ENCODE results near the gene ATAD3C.
"Not testable (repeated sequence)": the region's sequence is repeated elsewhere in the genome, so short reads cannot be mapped to it uniquely, and the experiment has no call there.

ATAD3C gene

DNA sequence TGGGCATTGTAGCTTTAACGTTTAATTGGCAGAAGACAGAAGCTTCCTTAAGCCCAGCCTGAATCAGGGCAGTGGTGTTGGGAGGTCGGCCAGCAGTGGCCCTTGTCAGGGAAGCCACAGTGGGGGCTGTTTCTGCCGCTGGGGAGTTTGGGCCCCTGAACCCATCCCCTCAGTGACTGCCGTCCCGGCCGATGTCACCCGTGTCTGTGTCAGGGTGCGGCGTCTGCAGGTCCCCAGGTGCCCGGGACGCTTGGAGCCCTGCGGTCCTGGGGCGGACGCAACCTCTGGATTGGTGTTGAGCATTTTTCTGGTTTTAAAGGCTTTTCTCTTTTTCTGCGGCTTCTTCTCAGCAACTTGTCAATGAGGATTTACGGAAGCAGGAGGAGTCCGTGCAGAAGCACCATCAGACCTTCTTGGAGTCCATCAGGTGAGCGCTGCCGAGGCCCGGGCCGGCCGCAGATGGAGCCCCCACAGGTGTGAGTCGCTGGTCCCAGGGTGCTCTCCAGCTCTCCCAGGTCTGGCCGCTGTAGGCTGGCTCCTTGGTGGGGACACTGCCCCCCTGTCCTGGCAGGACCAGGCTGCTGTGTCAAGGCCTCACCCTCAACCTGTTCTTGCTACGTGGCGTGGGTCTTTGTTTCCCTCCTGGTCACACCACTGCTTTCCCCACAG is 2.3 kb downstream of the ATAD3C start:
- no peak for DNase-seq (ENCODE audit: low read depth)
- TF ChIP-seq POLR2A (IDR thresholded peaks at IDR 0.05; ENCODE audit: extremely low read depth, insufficient read length) (no peak), MYC (IDR thresholded peaks at IDR 0.05; ENCODE audit: low read depth, low read length) (no peak), MAX (IDR thresholded peaks at IDR 0.05; ENCODE audit: low read depth, low read length) (no peak)
- TF ChIP-seq, protein P1, sequence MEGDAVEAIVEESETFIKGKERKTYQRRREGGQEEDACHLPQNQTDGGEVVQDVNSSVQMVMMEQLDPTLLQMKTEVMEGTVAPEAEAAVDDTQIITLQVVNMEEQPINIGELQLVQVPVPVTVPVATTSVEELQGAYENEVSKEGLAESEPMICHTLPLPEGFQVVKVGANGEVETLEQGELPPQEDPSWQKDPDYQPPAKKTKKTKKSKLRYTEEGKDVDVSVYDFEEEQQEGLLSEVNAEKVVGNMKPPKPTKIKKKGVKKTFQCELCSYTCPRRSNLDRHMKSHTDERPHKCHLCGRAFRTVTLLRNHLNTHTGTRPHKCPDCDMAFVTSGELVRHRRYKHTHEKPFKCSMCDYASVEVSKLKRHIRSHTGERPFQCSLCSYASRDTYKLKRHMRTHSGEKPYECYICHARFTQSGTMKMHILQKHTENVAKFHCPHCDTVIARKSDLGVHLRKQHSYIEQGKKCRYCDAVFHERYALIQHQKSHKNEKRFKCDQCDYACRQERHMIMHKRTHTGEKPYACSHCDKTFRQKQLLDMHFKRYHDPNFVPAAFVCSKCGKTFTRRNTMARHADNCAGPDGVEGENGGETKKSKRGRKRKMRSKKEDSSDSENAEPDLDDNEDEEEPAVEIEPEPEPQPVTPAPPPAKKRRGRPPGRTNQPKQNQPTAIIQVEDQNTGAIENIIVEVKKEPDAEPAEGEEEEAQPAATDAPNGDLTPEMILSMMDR (IDR thresholded peaks at IDR 0.05; ENCODE audit: low read depth, low read length), result no peak

GRCh38 chr1:1452365-1452739 is 2.9 kb downstream of the ATAD3C start:
- H3K4me3 ChIP-seq (ENCODE audit: low read depth, low read length); DNase-seq (ENCODE audit: low read depth): not testable (repeated sequence)

More for the DNA sequence above, 2.3 kb downstream of the ATAD3C start:
- no peak overlapping the region for H3K4me3 ChIP-seq (ENCODE audit: low read depth, low read length)

GRCh38 chr1:1452882-1453281 is 3.4 kb downstream of the ATAD3C start:
- TF ChIP-seq POLR2A (IDR thresholded peaks at IDR 0.05; ENCODE audit: extremely low read depth, insufficient read length) (no peak), MAX (IDR thresholded peaks at IDR 0.05; ENCODE audit: low read depth, low read length) (no peak), MYC (IDR thresholded peaks at IDR 0.05; ENCODE audit: low read depth, low read length) (no peak)
- TF ChIP-seq, protein P1 (IDR thresholded peaks at IDR 0.05; ENCODE audit: low read depth, low read length), result no peak
- no peak overlapping the region for H3K4me3 ChIP-seq (ENCODE audit: low read depth, low read length)
- no peak for DNase-seq (ENCODE audit: low read depth)

DNA sequence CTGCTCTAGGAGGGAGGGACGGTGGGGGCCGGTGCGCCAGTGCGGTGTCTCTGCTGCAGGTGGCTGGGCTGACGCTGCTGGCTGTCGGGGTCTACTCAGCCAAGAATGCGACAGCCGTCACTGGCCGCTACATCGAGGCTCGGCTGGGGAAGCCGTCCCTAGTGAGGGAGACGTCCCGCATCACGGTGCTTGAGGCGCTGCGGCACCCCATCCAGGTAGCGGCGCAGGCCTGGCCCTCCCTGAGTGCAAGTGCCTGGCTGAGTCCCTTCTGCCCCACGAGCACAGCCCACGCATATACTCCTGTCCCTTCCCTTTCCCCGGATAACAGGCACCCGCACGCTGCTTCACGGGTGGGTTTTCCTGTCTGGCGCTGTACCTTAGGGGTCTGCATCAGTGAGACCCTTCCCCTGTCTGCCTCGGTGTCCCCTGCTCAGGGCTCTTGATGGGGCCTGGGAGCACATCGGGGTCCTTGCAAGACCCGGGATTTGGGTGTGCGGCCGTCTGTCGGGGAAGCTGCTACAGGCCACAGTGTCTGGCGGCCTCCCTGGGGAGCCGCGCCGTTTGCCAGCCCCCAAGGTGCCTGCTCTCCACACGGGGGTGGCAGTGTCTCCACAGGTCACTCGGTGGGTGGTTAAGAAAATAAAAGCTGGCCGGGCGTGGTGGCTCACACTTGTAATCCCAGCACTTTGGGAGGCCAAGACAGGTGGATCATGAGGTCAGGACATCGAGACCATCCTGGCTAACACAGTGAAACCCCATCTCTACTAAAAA is 5.0 kb downstream of the ATAD3C start:
- DNase-seq (ENCODE audit: low read depth); H3K4me3 ChIP-seq (ENCODE audit: low read depth, low read length): not testable (repeated sequence)

- no peak for TF ChIP-seq MAX (IDR thresholded peaks at IDR 0.05; ENCODE audit: low read depth, low read length)
- TF ChIP-seq POLR2A (IDR thresholded peaks at IDR 0.05; ENCODE audit: extremely low read depth, insufficient read length), result no peak
- TF ChIP-seq, protein P1 (IDR thresholded peaks at IDR 0.05; ENCODE audit: low read depth, low read length), result no peak
- TF ChIP-seq MYC (IDR thresholded peaks at IDR 0.05; ENCODE audit: low read depth, low read length), result no peak
- DNase-seq (ENCODE audit: low read depth), result no peak
- H3K4me3 ChIP-seq (ENCODE audit: low read depth, low read length), result no peak overlapping the region
These were observed 5.9 kb downstream of the ATAD3C start for GRCh38 chr1:1455366-1455884.

GRCh38 chr1:1455934-1456333 is 6.4 kb downstream of the ATAD3C start:
- not testable (repeated sequence) for H3K4me3 ChIP-seq (ENCODE audit: low read depth, low read length)

GRCh38 chr1:1456683-1457255 is 7.3 kb downstream of the ATAD3C start:
- H3K4me3 ChIP-seq (ENCODE audit: low read depth, low read length); DNase-seq (ENCODE audit: low read depth): not testable (repeated sequence)

More at GRCh38 chr1:1455934-1456333, 6.4 kb downstream of the ATAD3C start:
- DNase-seq (ENCODE audit: low read depth), result not testable (repeated sequence)

- not testable (repeated sequence) for H3K4me3 ChIP-seq (ENCODE audit: low read depth, low read length)
These were observed 9.7 kb downstream of the ATAD3C start for GRCh38 chr1:1459156-1459555.

DNA sequence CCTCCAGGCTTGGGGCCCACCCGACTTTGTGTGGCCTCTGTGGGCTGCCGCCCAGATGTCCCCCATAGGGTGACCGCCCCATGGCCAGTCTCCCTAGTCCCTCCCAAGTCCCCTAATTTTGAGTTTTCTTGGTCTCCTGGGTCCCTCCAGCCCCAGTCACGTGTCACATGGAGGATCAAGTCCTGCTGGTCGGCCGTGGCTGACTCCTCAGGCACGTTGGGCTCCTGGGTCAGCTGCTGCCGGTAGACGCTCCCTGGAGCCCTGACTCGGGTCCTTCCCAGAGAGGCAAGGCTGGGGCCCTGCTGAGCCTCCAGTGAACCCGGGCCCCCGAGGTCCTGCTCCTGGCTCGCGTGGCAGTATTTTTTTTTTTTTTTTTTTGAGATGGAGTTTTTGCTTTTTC is 10.2 kb downstream of the ATAD3C start:
- DNase-seq (ENCODE audit: low read depth); H3K4me3 ChIP-seq (ENCODE audit: low read depth, low read length): not testable (repeated sequence)

More at GRCh38 chr1:1459156-1459555, 9.7 kb downstream of the ATAD3C start:
- DNase-seq (ENCODE audit: low read depth), result not testable (repeated sequence)
